DND-41 (cell line): ENCODE results near the gene INSM1.

ENCODE experiments used
- EZH2 ChIP-seq: IDR thresholded peaks from 3 replicates; pipeline ENCODE4 v1.6.1; 2012; ENCODE audit warnings: borderline replicate concordance, low read depth, mild to moderate bottlenecking, moderate library complexity, low read length, inconsistent platforms; ENCODE audit not compliant: severe bottlenecking
- TF ChIP-seq, protein P1 (sequence below): IDR thresholded peaks from 2 replicates; pipeline ENCODE4 v1.5.1; 2012; ENCODE audit warnings: borderline replicate concordance, low read length, moderate library complexity, mild to moderate bottlenecking; ENCODE audit not compliant: poor library complexity, severe bottlenecking; ENCODE audit errors: extremely low read depth

- TF ChIP-seq, protein P1, sequence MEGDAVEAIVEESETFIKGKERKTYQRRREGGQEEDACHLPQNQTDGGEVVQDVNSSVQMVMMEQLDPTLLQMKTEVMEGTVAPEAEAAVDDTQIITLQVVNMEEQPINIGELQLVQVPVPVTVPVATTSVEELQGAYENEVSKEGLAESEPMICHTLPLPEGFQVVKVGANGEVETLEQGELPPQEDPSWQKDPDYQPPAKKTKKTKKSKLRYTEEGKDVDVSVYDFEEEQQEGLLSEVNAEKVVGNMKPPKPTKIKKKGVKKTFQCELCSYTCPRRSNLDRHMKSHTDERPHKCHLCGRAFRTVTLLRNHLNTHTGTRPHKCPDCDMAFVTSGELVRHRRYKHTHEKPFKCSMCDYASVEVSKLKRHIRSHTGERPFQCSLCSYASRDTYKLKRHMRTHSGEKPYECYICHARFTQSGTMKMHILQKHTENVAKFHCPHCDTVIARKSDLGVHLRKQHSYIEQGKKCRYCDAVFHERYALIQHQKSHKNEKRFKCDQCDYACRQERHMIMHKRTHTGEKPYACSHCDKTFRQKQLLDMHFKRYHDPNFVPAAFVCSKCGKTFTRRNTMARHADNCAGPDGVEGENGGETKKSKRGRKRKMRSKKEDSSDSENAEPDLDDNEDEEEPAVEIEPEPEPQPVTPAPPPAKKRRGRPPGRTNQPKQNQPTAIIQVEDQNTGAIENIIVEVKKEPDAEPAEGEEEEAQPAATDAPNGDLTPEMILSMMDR, result no peak
- no peak for TF ChIP-seq EZH2
Observed at GRCh38 chr20:20368418-20369249, 730 bp downstream of the INSM1 start.
